Esophagus muscularis mucosa (tissue), 4 donors: Measurements from ENCODE around the gene BLACAT1. TPM values are rescaled to one million over a fixed set of nuclear protein-coding genes. Genes with fewer than 3 reads are reported as not detected.

Experiments
- DNase-seq: peaks from one replicate; pipeline ENCODE4 v3.0.0-alpha.2; 2017; ENCODE audit errors: extremely low spot score
- H3K27ac ChIP-seq, 4 donors: fragments of 200-600 bp; sonication (generic); replicated peaks in 1 of 4; 1 replicate in 3 of 4; 2 replicates in 1 of 4; pipeline ENCODE4 v1.5.1; 2016 to 2019; ENCODE audit warnings: mild to moderate bottlenecking in 1 of 4
- H3K27me3 ChIP-seq, 4 donors: fragments of 200-600 bp; sonication (generic); one replicate each; pipeline versions ENCODE4 v1.5.1 to v1.6.0; 2016 to 2019
- H3K36me3 ChIP-seq, 4 donors: fragments of 200-600 bp; sonication (generic); one replicate each; pipeline ENCODE4 v1.5.1; 2016 to 2019
- H3K4me1 ChIP-seq, 4 donors: fragments of 200-600 bp; sonication (generic); one replicate each; pipeline ENCODE4 v1.5.1; 2016 to 2019
- H3K4me3 ChIP-seq, 4 donors: fragments of 200-600 bp; sonication (generic); 1 replicate in 2 of 4; 2 replicates in 2 of 4; pipeline ENCODE4 v1.5.1; 2016 to 2019; ENCODE audit warnings: mild to moderate bottlenecking in 4 of 4, moderate library complexity in 1 of 4
- H3K9me3 ChIP-seq, 4 donors: fragments of 200-600 bp; sonication (generic); 1 replicate in 3 of 4; 2 replicates in 1 of 4; pipeline ENCODE4 v1.5.1; 2016 to 2019
- CTCF ChIP-seq, 3 experiments: fragments of 200-600 bp in 2 of 3; fragments of 450-650 bp in 1 of 3; sonication (generic) in 2 of 3; IDR thresholded peaks; one replicate each; pipeline ENCODE4 v1.5.1; 2017 to 2019; ENCODE audit warnings: antibody characterized with exemption in 3 of 3, mild to moderate bottlenecking in 2 of 3, moderate library complexity in 1 of 3
- EP300 ChIP-seq: sonication (generic); formaldehyde crosslinking; IDR thresholded peaks from one replicate; pipeline ENCODE4 v1.6.1; 2017; ENCODE audit warnings: antibody characterized with exemption
- POLR2A ChIP-seq: fragments of 450-650 bp; IDR thresholded peaks from one replicate; pipeline ENCODE4 v1.6.1; 2017; ENCODE audit warnings: antibody characterized with exemption, moderate library complexity, mild to moderate bottlenecking, low read depth
- POLR2AphosphoS5 ChIP-seq, 2 donors: sonication (generic); formaldehyde crosslinking; IDR thresholded peaks; one replicate each; pipeline ENCODE4 v1.6.1; 2017; ENCODE audit warnings: antibody characterized with exemption in 2 of 2
- WGBS: methylation state at CpG from one replicate; pipeline ENCODE4 v1.1.5; 2018; 5-methylcytosine and 5-hydroxymethylcytosine counted together
- intact Hi-C: fragments of 100-400 bp; cut with DNase I; formaldehyde crosslinking; loops from one replicate; pipeline ENCODE4 v1.15.1; 2023
- total RNA-seq, 4 donors: library from RNA; depleted of rRNA; stranded (reverse); fragments of >200 nt; gene quantifications; one replicate each; pipeline versions ENCODE4 v1.1.0 to v1.2.1, GENCODE V29; 2016

Gene BLACAT1
- total RNA-seq: not detected

GRCh38 chr1:205455581-205456382, at the start of gene BLACAT1:
Gene BLACAT1 (minus strand): TSS chr1:205456045.
- WGBS: 2% methylated on average over 47 of the region's 53 CpGs
- no peak within 1 kb of the TSS for H3K27ac ChIP-seq
- H3K27me3 ChIP-seq: peaks cover 6 to 98% (median 53%) of the 10 kb centered on the region in 4 donors
- intact Hi-C loops: no loop called here
- H3K9me3 ChIP-seq: no peaks in the 10 kb centered on the region
- H3K4me1 ChIP-seq: peaks cover 15 to 32% (median 23%) of the 10 kb centered on the region in 4 donors
- DNase-seq: no peak
- TF ChIP-seq EP300 (no peak), POLR2A (no peak), POLR2AphosphoS5 (IDR thresholded peaks at IDR 0.05) (no peak), CTCF (IDR thresholded peaks at IDR 0.05) (no peak)
- H3K36me3 ChIP-seq: no peaks in the 10 kb centered on the region
- peak within 1 kb of the TSS; percentile 29 to 47 (median 40) for H3K4me3 ChIP-seq

GRCh38 chr1:205505076-205505729, 49.4 kb upstream of the BLACAT1 start:
- Histone ChIP-seq H3K27me3 (peaks cover 0 to 13% (median 0%) of the 10 kb centered on the region in 4 donors), H3K4me3 (peak overlapping the region; percentile 64 to 71 (median 69)), H3K27ac (peak overlapping the region; percentile 36 to 72 (median 58)), H3K36me3 (no peaks in the 10 kb centered on the region), H3K9me3 (no peaks in the 10 kb centered on the region), H3K4me1 (peaks cover 22 to 42% (median 36%) of the 10 kb centered on the region in 4 donors)
- peak in 1 of 3 experiments; percentile 9 for TF ChIP-seq CTCF (IDR thresholded peaks at IDR 0.05)
- no peak for TF ChIP-seq POLR2A
- DNase-seq: no peak
- intact Hi-C loops: no loop called here
- 16% methylated on average over 16 of the region's 18 CpGs for WGBS

GRCh38 chr1:205504311-205505075, 48.6 kb upstream of the BLACAT1 start, which contains the start of gene CDK18:
Gene CDK18 (plus strand): TSS chr1:205504669. CDS start chr1:205523168, 18,499 bp downstream.
- H3K27ac ChIP-seq: peak within 1 kb of the TSS; percentile 36 to 72 (median 58)
- H3K36me3 ChIP-seq: no peaks in the 10 kb centered on the region
- intact Hi-C loops: no loop called here
- H3K4me1 ChIP-seq: peaks cover 21 to 39% (median 34%) of the 10 kb centered on the region in 4 donors
- peaks cover 0 to 13% (median 0%) of the 10 kb centered on the region in 4 donors for H3K27me3 ChIP-seq
- H3K4me3 ChIP-seq: peak within 1 kb of the TSS; percentile 64 to 71 (median 69)
- DNase-seq: no peak
- H3K9me3 ChIP-seq: no peaks in the 10 kb centered on the region
- WGBS: 3% methylated on average over 35 of the region's 42 CpGs
- TF ChIP-seq CTCF (IDR thresholded peaks at IDR 0.05): no peak
- peak in 1 of 2 donors; percentile 28 for TF ChIP-seq POLR2AphosphoS5 (IDR thresholded peaks at IDR 0.05)

GRCh38 chr1:205502992-205503391, 47.1 kb upstream of the BLACAT1 start:
- Histone ChIP-seq H3K4me1 (peaks cover 21 to 39% (median 34%) of the 10 kb centered on the region in 4 donors), H3K36me3 (no peaks in the 10 kb centered on the region), H3K4me3 (no peak overlapping the region), H3K27me3 (peaks cover 0 to 13% (median 0%) of the 10 kb centered on the region in 4 donors), H3K27ac (no peak overlapping the region), H3K9me3 (no peaks in the 10 kb centered on the region)
- TF ChIP-seq POLR2A (no peak), CTCF (IDR thresholded peaks at IDR 0.05) (no peak), EP300 (no peak), POLR2AphosphoS5 (IDR thresholded peaks at IDR 0.05) (no peak)
- no peak for DNase-seq
- WGBS: 85% methylated on average over 3 of the region's 3 CpGs
- intact Hi-C loops: no loop called here
